ENCODE measurements around the gene PRRX2.

PRRX2 gene

DNA sequence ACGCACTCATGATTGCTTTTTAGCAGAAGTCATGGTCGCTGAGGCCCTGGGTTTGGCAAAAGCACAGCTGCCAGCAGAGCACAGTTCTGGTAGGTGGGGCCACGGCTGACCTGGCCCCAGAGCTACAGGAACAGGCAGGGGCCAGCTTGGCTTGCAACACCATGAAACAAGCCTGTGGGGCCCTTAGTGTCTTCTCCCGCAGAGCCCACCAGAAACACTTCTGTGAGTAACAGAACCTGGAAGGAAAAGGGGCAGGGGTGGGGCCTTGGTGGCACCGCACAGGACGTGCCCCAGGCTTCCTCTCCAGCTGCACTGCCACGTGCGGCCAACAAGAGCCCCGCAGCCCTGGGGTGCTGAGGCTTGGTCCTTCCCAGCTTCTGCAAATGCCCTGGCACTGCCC, 28.3 kb upstream of the PRRX2 start:
- DNase-seq (ENCODE audit: low spot score): no peak

DNA sequence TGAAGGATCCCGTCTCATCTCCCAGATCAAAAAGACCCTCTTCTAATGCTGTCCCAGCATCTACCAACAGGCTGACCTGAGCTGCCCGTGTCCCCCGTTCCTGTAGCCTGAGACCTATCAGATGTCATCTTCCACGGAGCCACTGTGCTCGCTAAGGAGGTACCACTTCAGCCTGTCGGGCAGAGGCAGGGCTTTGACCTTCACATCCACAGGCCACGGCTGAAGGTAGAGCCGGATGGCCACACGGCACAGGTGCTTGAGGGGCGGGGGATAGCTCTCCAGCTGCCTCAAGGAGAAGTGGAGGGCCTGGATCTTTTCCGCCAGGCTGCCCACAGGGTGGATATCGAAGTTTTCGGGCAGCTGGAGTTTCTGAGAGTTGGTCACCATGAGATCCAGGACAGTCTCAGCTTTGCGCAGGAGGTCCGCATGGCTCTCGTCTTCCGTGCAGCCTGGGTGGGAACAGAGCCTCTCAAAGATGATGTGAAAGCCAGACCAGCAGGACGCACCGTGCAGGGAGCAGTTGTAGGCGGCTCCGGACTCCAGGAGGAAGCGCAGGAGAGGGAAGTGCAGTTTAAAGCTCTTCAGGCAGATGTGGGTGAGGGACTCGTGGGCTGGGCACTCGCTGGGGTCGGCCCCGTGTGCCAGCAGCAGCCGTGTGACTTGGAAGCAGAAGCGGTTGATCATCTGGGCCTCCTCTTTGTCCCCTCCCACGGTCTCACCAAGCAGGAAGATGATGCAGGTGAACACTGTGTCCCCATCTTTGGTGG, 27.6 kb upstream of the PRRX2 start:
- DNase-seq (ENCODE audit: low spot score): no peak

DNA sequence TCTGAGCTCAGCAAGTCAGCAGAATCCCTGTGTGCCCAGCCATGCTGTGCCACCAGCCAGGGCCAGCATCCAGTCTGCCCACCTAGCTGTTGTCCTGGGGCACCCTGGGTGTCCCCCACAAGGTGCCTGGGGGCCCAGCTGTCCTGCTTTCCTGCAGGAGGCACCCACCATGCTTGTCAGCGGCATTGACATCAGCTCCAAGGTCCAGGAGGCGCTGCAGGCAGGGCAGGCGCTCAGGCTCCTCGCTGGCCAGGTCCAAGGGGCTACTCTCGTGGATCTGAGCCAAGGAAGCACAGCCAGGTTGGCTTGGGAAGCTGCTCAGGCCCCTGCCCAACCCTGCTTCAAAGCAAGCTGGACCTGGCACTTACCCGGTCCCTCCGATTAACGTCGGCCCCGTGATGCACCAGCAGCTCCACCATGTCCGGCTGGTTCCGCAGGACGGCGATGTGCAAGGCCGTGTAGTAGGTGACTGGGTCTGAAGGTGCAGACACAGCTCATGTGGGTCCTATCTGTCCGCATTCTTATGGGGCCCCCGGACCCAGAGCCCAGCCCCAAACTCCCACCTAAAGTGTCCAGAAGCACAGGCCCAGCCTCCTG, 26.3 kb upstream of the PRRX2 start:
- no peak for DNase-seq (ENCODE audit: low spot score)

DNA sequence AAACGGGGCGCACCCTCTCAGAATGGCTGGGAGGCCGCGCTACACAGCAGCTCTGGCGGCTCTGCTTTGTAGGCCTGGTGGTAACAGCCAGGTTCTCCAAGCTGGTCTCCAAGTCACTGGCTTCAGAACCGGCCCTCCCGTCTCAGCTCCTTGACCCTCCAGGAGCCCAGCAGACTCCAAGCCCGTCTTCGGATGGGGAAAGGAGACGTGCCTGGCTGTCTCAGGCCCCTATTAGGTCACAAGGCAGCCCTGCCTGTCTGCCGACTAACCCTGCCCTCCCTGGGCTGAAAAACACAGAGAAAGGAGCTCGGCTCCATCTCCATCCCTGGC, 25.7 kb upstream of the PRRX2 start:
- DNase-seq (ENCODE audit: low spot score): no peak

DNA sequence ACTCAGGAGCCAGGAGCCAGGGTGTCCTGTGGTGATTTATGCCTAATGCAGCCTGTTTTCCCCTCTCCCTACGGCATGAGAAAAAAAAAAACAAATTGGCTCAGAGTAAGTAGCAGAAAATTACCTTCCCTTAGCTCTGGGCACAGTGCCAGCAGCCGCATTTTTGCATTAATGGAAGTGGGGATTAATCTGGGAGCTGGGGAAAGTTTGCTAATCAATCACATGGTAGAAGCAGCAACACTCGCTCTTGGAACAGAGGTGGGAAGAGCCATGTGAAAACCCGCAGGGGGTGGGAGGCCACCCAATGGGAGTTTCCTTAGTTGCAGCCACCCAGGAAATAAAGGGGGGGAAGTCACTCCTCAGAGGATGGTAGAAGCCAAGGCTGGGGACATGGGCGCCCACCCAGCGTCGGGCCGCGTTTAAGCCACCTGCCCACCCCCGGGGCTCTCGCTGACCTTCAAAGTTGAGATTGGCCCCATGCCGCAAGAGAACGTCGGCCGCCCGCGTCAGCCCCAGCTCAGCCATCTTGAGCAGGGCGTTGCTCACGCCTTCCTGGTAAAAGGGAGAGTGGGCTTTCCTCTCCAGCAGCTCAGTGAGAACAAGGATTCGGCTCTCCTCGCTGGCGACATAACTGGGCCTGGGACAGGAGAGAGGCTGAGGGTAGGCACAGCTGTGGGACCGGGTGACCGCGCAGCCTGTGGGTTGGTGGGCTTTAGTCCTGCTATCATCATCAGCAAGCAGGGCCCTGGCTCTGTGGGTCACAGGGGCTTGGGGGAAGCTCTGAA, 25.2 kb upstream of the PRRX2 start:
- DNase-seq (ENCODE audit: low spot score): no peak

- DNase-seq (ENCODE audit: low spot score): no peak
Measured at GRCh38 chr9:129640871-129641749, 24.3 kb upstream of the PRRX2 start.

GRCh38 chr9:129641750-129642585, 23.5 kb upstream of the PRRX2 start, which contains the start of gene ASB6:
Gene ASB6 (minus strand): TSS chr9:129642151. CDS start chr9:129641999, 152 bp downstream.
- peak; percentile 100 for DNase-seq (ENCODE audit: low spot score)

GRCh38 chr9:129643706-129644105, 21.7 kb upstream of the PRRX2 start:
- no peak for DNase-seq (ENCODE audit: low spot score)

GRCh38 chr9:129644365-129644764, 21.1 kb upstream of the PRRX2 start:
- no peak for DNase-seq (ENCODE audit: low spot score)

DNA sequence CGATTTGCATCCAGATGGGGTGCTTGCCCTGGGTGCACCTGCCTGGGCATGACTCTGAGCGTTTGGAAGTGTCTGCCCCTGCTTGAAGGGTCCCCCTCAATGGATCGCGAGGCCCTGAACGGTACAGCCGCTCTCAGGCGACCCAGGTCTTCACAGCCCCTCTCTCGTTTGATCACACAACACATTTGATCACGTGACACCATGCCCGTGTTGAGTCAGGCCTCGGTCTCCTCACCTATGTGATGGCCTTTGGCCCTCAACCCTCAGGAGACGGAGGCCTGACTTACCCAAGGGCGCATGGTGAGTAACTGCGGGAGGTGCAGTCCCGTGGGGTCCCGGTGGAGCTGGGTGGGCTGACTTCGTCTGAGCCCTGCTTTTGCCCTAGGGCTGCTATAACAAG, 20.5 kb upstream of the PRRX2 start:
- DNase-seq (ENCODE audit: low spot score): no peak

DNA sequence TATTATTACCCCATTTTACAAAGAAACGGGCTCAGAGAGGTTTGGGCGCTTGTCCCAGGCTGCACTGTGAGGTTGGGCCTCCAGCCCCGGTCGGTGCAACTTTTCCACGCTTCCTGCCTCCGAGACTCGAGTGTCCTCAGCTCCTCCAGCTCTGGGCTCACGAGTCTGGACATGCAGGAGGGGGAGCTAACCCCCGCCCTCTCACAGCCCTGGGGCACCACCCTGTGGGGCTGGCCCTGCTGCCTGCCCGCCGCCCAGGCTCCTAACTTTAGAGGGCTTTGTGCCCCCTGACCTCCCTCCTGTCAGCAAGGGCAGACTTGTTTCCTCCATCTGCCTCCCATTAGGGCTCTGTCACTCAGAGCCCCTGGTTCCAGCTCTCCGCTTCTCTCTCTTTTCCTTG, 19.2 kb upstream of the PRRX2 start:
- no peak for DNase-seq (ENCODE audit: low spot score)

DNA sequence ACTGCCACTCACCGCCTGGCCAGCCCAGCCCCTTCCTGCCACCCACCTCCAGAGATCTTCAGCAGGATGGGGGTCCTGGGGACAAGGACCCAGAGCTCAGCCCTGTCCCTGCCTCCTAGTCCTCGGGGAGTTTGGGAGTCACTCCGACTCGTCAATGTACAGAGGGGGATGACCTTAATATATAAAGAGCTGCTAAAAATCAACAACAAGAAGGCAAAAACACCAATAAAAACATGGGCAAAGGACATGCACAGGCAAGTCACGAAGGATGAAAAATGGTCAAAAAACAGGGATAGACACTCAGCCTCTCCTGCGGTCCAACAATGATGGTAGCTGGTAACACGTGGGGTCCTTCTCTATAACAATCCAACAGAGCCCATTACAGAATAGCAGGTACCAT, 18.8 kb upstream of the PRRX2 start:
- no peak for DNase-seq (ENCODE audit: low spot score)

- DNase-seq (ENCODE audit: low spot score): no peak
Measured at GRCh38 chr9:129647635-129648034, 17.8 kb upstream of the PRRX2 start.

DNA sequence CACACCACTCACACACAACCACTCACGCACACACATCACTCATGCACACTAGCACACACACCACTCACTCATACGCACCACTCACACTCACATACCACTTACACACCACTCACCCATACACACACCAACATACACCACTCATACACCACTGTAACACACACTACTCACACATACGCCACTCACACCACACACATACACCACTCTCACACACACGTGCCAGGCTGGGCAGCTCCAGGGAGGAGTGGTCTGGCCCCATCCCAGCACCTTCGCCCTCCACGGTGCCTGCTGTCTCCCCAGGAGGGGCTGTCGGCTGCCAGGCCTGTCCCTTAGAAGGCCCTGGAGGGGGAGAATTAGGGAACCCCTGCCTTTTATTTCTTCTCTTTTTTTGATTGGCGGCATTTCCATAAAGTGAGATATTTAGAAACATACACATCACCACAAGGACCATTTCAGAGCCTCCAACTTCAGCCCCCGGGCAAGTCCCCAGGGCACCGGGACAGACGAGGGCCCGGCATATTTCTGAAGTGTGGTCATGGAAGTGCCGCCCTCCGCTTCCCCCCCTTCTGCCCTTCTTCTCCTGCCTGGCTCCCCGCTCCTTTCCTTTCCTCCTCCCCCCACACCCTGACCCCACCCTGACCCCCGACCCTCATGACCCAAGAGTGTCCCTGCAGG, 17.2 kb upstream of the PRRX2 start:
- no peak for DNase-seq (ENCODE audit: low spot score)

- no peak for DNase-seq (ENCODE audit: low spot score)
Measured at GRCh38 chr9:129648764-129649115, 16.7 kb upstream of the PRRX2 start.

- DNase-seq (ENCODE audit: low spot score): no peak
Measured at GRCh38 chr9:129649726-129650679, 15.4 kb upstream of the PRRX2 start.

- no peak for DNase-seq (ENCODE audit: low spot score)
Measured at GRCh38 chr9:129650680-129651235, 14.7 kb upstream of the PRRX2 start.

DNA sequence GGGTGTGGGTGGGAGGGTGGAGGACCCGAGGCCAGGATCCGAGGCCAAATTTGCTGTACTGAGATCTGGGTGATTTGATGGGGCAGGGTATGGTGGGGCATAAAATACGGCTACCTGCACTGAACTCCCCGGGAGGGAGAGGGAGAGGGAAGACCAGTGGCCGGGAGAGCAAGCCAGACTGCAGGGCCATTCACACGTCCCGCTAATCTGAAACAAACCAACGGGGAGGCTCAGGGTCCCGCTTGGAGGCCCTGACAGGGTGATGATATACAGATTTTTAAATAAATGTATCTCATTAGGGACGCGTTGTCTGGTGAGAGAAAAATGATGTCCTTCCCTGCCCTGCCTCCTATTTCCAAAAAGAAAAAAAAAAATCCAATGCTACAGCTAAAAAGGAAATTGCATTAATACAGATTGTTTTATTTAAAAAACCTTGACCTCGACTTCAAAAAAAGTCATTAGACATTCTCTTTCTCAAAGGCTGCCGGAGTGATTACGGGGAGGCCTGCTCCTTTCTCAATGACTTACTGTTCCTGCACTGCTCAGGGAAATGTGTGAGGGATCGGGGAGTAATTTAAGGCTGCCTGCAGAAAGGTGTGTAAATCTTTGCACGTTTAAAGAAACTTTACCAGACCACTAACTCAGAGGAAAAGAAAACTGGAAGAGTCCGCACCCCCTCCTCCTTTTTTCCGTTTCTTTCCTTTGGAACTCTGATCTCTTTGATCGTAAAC, 11.5 kb upstream of the PRRX2 start:
- DNase-seq (ENCODE audit: low spot score): no peak
